ENCODE results near the gene ANAPC1. TPM values are rescaled to one million over a fixed set of nuclear protein-coding genes. Genes with fewer than 3 reads are reported as not detected.
"Not testable (repeated sequence)": the region's sequence is repeated elsewhere in the genome, so short reads cannot be mapped to it uniquely, and the experiment has no call there.

Gene ANAPC1
- total RNA-seq, 3 donors from 2014 or later = 45.0 to 52.8 (median 49.5) TPM

GRCh38 chr2:111908578-111908977 lies 24.6 kb upstream of the ANAPC1 start:
- peaks cover 0 to 15% of the 10 kb centered on the region in 2 donors for H3K4me1 ChIP-seq
- H3K4me3 ChIP-seq = no peak overlapping the region
- TF ChIP-seq CTCF (IDR thresholded peaks at IDR 0.05) = no peak
- no peak for TF ChIP-seq POLR2A (IDR thresholded peaks at IDR 0.05)
- TF ChIP-seq POLR2AphosphoS5 (IDR thresholded peaks at IDR 0.05) = no peak
- no peaks in the 10 kb centered on the region for H3K9me3 ChIP-seq
- DNase-seq (ENCODE audit: low spot score in 2 of 2) = no peak
- intact Hi-C loops (cut with DNase I; ENCODE audit: low total_unique reads) = no loop called here
- no peaks in the 10 kb centered on the region for H3K27me3 ChIP-seq
- no peaks in the 10 kb centered on the region for H3K36me3 ChIP-seq
- H3K27ac ChIP-seq = peak overlapping the region in 1 of 2 donors; percentile 11

GRCh38 chr2:111905990-111906735 lies 22.2 kb upstream of the ANAPC1 start:
- Histone ChIP-seq H3K9me3 (no peaks in the 10 kb centered on the region), H3K4me1 (peaks cover 0 to 15% of the 10 kb centered on the region in 2 donors), H3K4me3 (no peak overlapping the region), H3K27ac (peak overlapping the region; percentile 57 to 81), H3K36me3 (no peaks in the 10 kb centered on the region), H3K27me3 (no peaks in the 10 kb centered on the region)
- peak in 1 of 2 donors; percentile 56 for DNase-seq (ENCODE audit: low spot score in 2 of 2)
- TF ChIP-seq CTCF (IDR thresholded peaks at IDR 0.05) = no peak
- TF ChIP-seq POLR2AphosphoS5 (IDR thresholded peaks at IDR 0.05) = peak in 1 of 3 donors; percentile 41
- TF ChIP-seq POLR2A (IDR thresholded peaks at IDR 0.05) = no peak
- intact Hi-C loops (cut with DNase I; ENCODE audit: low total_unique reads) = no loop called here

GRCh38 chr2:111905475-111905869 lies 21.5 kb upstream of the ANAPC1 start:
- H3K9me3 ChIP-seq; H3K36me3 ChIP-seq; intact Hi-C loops (cut with DNase I; ENCODE audit: low total_unique reads); H3K4me3 ChIP-seq; H3K27me3 ChIP-seq; DNase-seq (ENCODE audit: low spot score in 2 of 2): not testable (repeated sequence)
- peak overlapping the region; percentile 57 to 81 for H3K27ac ChIP-seq
- peaks cover 0 to 15% of the 10 kb centered on the region in 2 donors for H3K4me1 ChIP-seq

GRCh38 chr2:111904726-111905474 lies 20.9 kb upstream of the ANAPC1 start:
- Histone ChIP-seq H3K4me3 (no peak overlapping the region), H3K27me3 (no peaks in the 10 kb centered on the region), H3K36me3 (no peaks in the 10 kb centered on the region), H3K27ac (peak overlapping the region; percentile 71 to 73), H3K9me3 (no peaks in the 10 kb centered on the region), H3K4me1 (peaks cover 0 to 15% of the 10 kb centered on the region in 2 donors)
- intact Hi-C loops (cut with DNase I; ENCODE audit: low total_unique reads) = no loop called here
- TF ChIP-seq POLR2AphosphoS5 (IDR thresholded peaks at IDR 0.05) (no peak), POLR2A (IDR thresholded peaks at IDR 0.05) (no peak), CTCF (IDR thresholded peaks at IDR 0.05) (no peak)
- DNase-seq (ENCODE audit: low spot score in 2 of 2) = peak in 1 of 2 donors; percentile 58

- TF ChIP-seq POLR2AphosphoS5 (IDR thresholded peaks at IDR 0.05) (no peak), POLR2A (IDR thresholded peaks at IDR 0.05) (no peak), CTCF (IDR thresholded peaks at IDR 0.05) (no peak)
- H3K27me3 ChIP-seq = no peaks in the 10 kb centered on the region
- peak overlapping the region; percentile 21 to 71 for H3K27ac ChIP-seq
- H3K4me1 ChIP-seq = peaks cover 0 to 15% of the 10 kb centered on the region in 2 donors
- DNase-seq (ENCODE audit: low spot score in 2 of 2) = no peak
- H3K4me3 ChIP-seq = no peak overlapping the region
- intact Hi-C loops (cut with DNase I; ENCODE audit: low total_unique reads) = no loop called here
- no peaks in the 10 kb centered on the region for H3K9me3 ChIP-seq
- no peaks in the 10 kb centered on the region for H3K36me3 ChIP-seq
Observed at GRCh38 chr2:111903930-111904439, 20.0 kb upstream of the ANAPC1 start.

Data from breast epithelium (tissue), 4 donors.